ENCODE measurements around the gene SCFD2.
"Not testable (repeated sequence)": the region's sequence is repeated elsewhere in the genome, so short reads cannot be mapped to it uniquely, and the experiment has no call there.

Gene SCFD2

GRCh38 chr4:53191997-53192396 is 173.9 kb downstream of the SCFD2 start:
- no peaks in the 10 kb centered on the region for H3K36me3 ChIP-seq (ENCODE audit: control insufficient read depth, insufficient read depth, low read length)

GRCh38 chr4:53189011-53189410 is 176.8 kb downstream of the SCFD2 start:
- Histone ChIP-seq H3K27me3 (replicated peaks; ENCODE audit: control insufficient read depth, insufficient read depth, low read length) (no peaks in the 10 kb centered on the region), H3K36me3 (ENCODE audit: control insufficient read depth, insufficient read depth, low read length) (no peaks in the 10 kb centered on the region), H3K4me3 (replicated peaks; ENCODE audit: low read depth, low read length) (no peak overlapping the region)
- no peak for DNase-seq (ENCODE audit: extremely low read depth, insufficient read length)
- TF ChIP-seq CTCF (IDR thresholded peaks at IDR 0.05; ENCODE audit: insufficient read depth, low read length, poor library complexity, severe bottlenecking): no peak

More at GRCh38 chr4:53191997-53192396, 173.9 kb downstream of the SCFD2 start:
- Histone ChIP-seq H3K27me3 (replicated peaks; ENCODE audit: control insufficient read depth, insufficient read depth, low read length) (no peaks in the 10 kb centered on the region), H3K4me3 (replicated peaks; ENCODE audit: low read depth, low read length) (no peak overlapping the region)
- DNase-seq (ENCODE audit: extremely low read depth, insufficient read length): no peak
- no peak for TF ChIP-seq CTCF (IDR thresholded peaks at IDR 0.05; ENCODE audit: insufficient read depth, low read length, poor library complexity, severe bottlenecking)

- no peaks in the 10 kb centered on the region for H3K27me3 ChIP-seq (replicated peaks; ENCODE audit: control insufficient read depth, insufficient read depth, low read length)
- H3K36me3 ChIP-seq (ENCODE audit: control insufficient read depth, insufficient read depth, low read length): no peaks in the 10 kb centered on the region
- H3K4me3 ChIP-seq (replicated peaks; ENCODE audit: low read depth, low read length): no peak overlapping the region
- no peak for DNase-seq (ENCODE audit: extremely low read depth, insufficient read length)
- no peak for TF ChIP-seq CTCF (IDR thresholded peaks at IDR 0.05; ENCODE audit: insufficient read depth, low read length, poor library complexity, severe bottlenecking)
Observed at GRCh38 chr4:53186714-53187358, 179.0 kb downstream of the SCFD2 start.

GRCh38 chr4:53185869-53186585 is 179.8 kb downstream of the SCFD2 start:
- H3K27me3 ChIP-seq (replicated peaks; ENCODE audit: control insufficient read depth, insufficient read depth, low read length): no peaks in the 10 kb centered on the region
- H3K36me3 ChIP-seq (ENCODE audit: control insufficient read depth, insufficient read depth, low read length): no peaks in the 10 kb centered on the region
- TF ChIP-seq CTCF (IDR thresholded peaks at IDR 0.05; ENCODE audit: insufficient read depth, low read length, poor library complexity, severe bottlenecking): no peak
- DNase-seq (ENCODE audit: extremely low read depth, insufficient read length): no peak
- H3K4me3 ChIP-seq (replicated peaks; ENCODE audit: low read depth, low read length): no peak overlapping the region

- H3K4me3 ChIP-seq (replicated peaks; ENCODE audit: low read depth, low read length): no peak overlapping the region
- DNase-seq (ENCODE audit: extremely low read depth, insufficient read length): no peak
Observed at GRCh38 chr4:53183754-53184153, 182.1 kb downstream of the SCFD2 start.

GRCh38 chr4:53177751-53178150 is 188.1 kb downstream of the SCFD2 start:
- H3K4me3 ChIP-seq (replicated peaks; ENCODE audit: low read depth, low read length); H3K36me3 ChIP-seq (ENCODE audit: control insufficient read depth, insufficient read depth, low read length); DNase-seq (ENCODE audit: extremely low read depth, insufficient read length); H3K27me3 ChIP-seq (replicated peaks; ENCODE audit: control insufficient read depth, insufficient read depth, low read length): not testable (repeated sequence)

More at GRCh38 chr4:53183754-53184153, 182.1 kb downstream of the SCFD2 start:
- no peak for TF ChIP-seq CTCF (IDR thresholded peaks at IDR 0.05; ENCODE audit: insufficient read depth, low read length, poor library complexity, severe bottlenecking)
- Histone ChIP-seq H3K36me3 (ENCODE audit: control insufficient read depth, insufficient read depth, low read length) (no peaks in the 10 kb centered on the region), H3K27me3 (replicated peaks; ENCODE audit: control insufficient read depth, insufficient read depth, low read length) (no peaks in the 10 kb centered on the region)
